Nephron (organoid): ENCODE data around the gene CTBS.

Experiments
- H3K27ac Mint-ChIP-seq, 3 experiments: 2 replicates each; pipeline ENCODE4 v1.8.0; 2020; ENCODE audit warnings: mixed read lengths in 3 of 3, mild to moderate bottlenecking in 2 of 3, moderate library complexity in 1 of 3
- H3K27me3 Mint-ChIP-seq: 2 replicates; pipeline ENCODE4 v1.8.0; 2021; ENCODE audit warnings: low read depth, mild to moderate bottlenecking, moderate library complexity, mixed read lengths
- H3K36me3 Mint-ChIP-seq: 2 replicates; pipeline ENCODE4 v1.8.0; 2020; ENCODE audit warnings: low read depth, mixed read lengths
- H3K4me1 Mint-ChIP-seq: 2 replicates; pipeline ENCODE4 v1.8.0; 2020; ENCODE audit warnings: mixed read lengths
- H3K4me3 Mint-ChIP-seq, 3 experiments: 2 replicates each; pipeline ENCODE4 v1.8.0; 2020; ENCODE audit warnings: mild to moderate bottlenecking in 3 of 3, mixed read lengths in 3 of 3, moderate library complexity in 2 of 3
- H3K9me3 Mint-ChIP-seq: 2 replicates; pipeline ENCODE4 v1.8.0; 2020; ENCODE audit warnings: mixed read lengths
- CTCF ChIP-seq, 3 experiments: fragments of 200-600 bp; sonication (generic); IDR thresholded peaks; one replicate each; pipeline ENCODE4 v1.5.0; 2021; ENCODE audit warnings: antibody characterized with exemption in 3 of 3; ENCODE audit not compliant: unreplicated experiment in 3 of 3

Gene CTBS

GRCh38 chr1:84504580-84505492 is 69.4 kb downstream of the CTBS start:
- peaks cover 18% of the 10 kb centered on the region for H3K9me3 Mint-ChIP-seq
- H3K27me3 Mint-ChIP-seq: no peaks in the 10 kb centered on the region
- TF ChIP-seq CTCF (IDR thresholded peaks at IDR 0.05; ENCODE audit: unreplicated experiment in 3 of 3): no peak
- H3K36me3 Mint-ChIP-seq: peaks cover 36% of the 10 kb centered on the region
- H3K4me3 Mint-ChIP-seq: peak overlapping the region; percentile 96 to 100 (median 98)
- peaks cover 39% of the 10 kb centered on the region for H3K4me1 Mint-ChIP-seq
- peak overlapping the region; percentile 98 to 99 (median 98) for H3K27ac Mint-ChIP-seq

- peak overlapping the region; percentile 29 to 98 (median 44) for H3K27ac Mint-ChIP-seq
- H3K4me1 Mint-ChIP-seq: peaks cover 35% of the 10 kb centered on the region
- H3K9me3 Mint-ChIP-seq: peaks cover 5% of the 10 kb centered on the region
- H3K27me3 Mint-ChIP-seq: no peaks in the 10 kb centered on the region
- H3K4me3 Mint-ChIP-seq: peak overlapping the region; percentile 38 to 100 (median 98)
- no peak for TF ChIP-seq CTCF (IDR thresholded peaks at IDR 0.05; ENCODE audit: unreplicated experiment in 3 of 3)
- peaks cover 33% of the 10 kb centered on the region for H3K36me3 Mint-ChIP-seq
Observed at GRCh38 chr1:84502927-84503326, 71.3 kb downstream of the CTBS start.
